ENCODE measurements around the gene MRPL45. TPM values are rescaled to one million over a fixed set of nuclear protein-coding genes. Genes with fewer than 3 reads are reported as not detected.
A peak's percentile ranks its signal among the peaks of the same experiment; 100 is the strongest.

Gene MRPL45
- polyA plus RNA-seq, 1 of the 3 experiments (the other 2 are of a cell fraction): 35.5 TPM

GRCh38 chr17:38341035-38341721 is 44.2 kb downstream of the MRPL45 start:
- DNase-seq: peak; percentile 84
- no peak overlapping the region for H3K9ac ChIP-seq
- TF ChIP-seq RAD21 (IDR thresholded peaks at IDR 0.05; ENCODE audit: low read length) (no peak), NFIC (IDR thresholded peaks at IDR 0.05; ENCODE audit: borderline replicate concordance) (peak; percentile 50; the same call in 1 of the 2 replicates), TEAD4 (IDR thresholded peaks at IDR 0.05; ENCODE audit: borderline replicate concordance, insufficient read depth) (no peak), EP300 (IDR thresholded peaks at IDR 0.05; ENCODE audit: borderline replicate concordance in 1 of 2, low read depth in 1 of 2, low read length in 1 of 2) (no peak)
- no peak overlapping the region for H3K4me2 ChIP-seq
- CTCF ChIA-PET: interaction anchor here (0.6 to 24.7 kb wide), 5 partner anchors 7 to 311 kb away, joined by 3 to 423 read pairs (median 303); partner anchors contain the start of genes GPR179 and SOCS7
- POLR2A ChIA-PET: interaction anchor here (0.6 to 1.7 kb wide), 4 partner anchors 10 to 75 kb away, joined by 3 to 6 read pairs (median 3); partner anchors contain the start of gene SOCS7
- H3F3A ChIP-seq (replicated peaks; ENCODE audit: insufficient read depth): no peaks in the 10 kb centered on the region
- no peaks in the 10 kb centered on the region for H3K79me2 ChIP-seq (ENCODE audit: insufficient read depth)
- H3K36me3 ChIP-seq (replicated peaks in 1 of 2; ENCODE audit: control insufficient read depth in 1 of 2, insufficient read depth in 2 of 2, low read length in 1 of 2): no peaks in the 10 kb centered on the region
- H2AFZ ChIP-seq (ENCODE audit: low read depth): no peak overlapping the region
- H3K9me3 ChIP-seq: no peaks in the 10 kb centered on the region
- peak overlapping the region in 1 of 2 experiments; percentile 47; a peak in 2 of 4 replicates for H3K27ac ChIP-seq (ENCODE audit: low read depth in 2 of 2, low read length in 1 of 2)
- no peaks in the 10 kb centered on the region for H4K20me1 ChIP-seq (ENCODE audit: insufficient read depth)
- H3K4me1 ChIP-seq (ENCODE audit: control insufficient read depth in 1 of 2, insufficient read depth in 2 of 2, low read depth in 1 of 2, low read length in 1 of 2): peaks cover 0 to 11% of the 10 kb centered on the region in 2 experiments; a peak in 1 of 4 replicates
- WGBS (ENCODE audit: low lambda C conversion rate): 76% methylated on average over 5 of the region's 5 CpGs
- H3K4me3 ChIP-seq (ENCODE audit: low read depth in 2 of 2, low read length in 1 of 2): no peak overlapping the region
- no peaks in the 10 kb centered on the region for H3K9me2 ChIP-seq
- H3K27me3 ChIP-seq (ENCODE audit: insufficient read depth): no peaks in the 10 kb centered on the region

GRCh38 chr17:38342886-38343607 is 46.1 kb downstream of the MRPL45 start:
- Histone ChIP-seq H3K36me3 (replicated peaks in 1 of 2; ENCODE audit: control insufficient read depth in 1 of 2, insufficient read depth in 2 of 2, low read length in 1 of 2) (no peaks in the 10 kb centered on the region), H4K20me1 (ENCODE audit: insufficient read depth) (no peaks in the 10 kb centered on the region), H3K9me3 (no peaks in the 10 kb centered on the region), H3F3A (replicated peaks; ENCODE audit: insufficient read depth) (no peaks in the 10 kb centered on the region), H2AFZ (ENCODE audit: low read depth) (no peak overlapping the region), H3K27ac (ENCODE audit: low read depth in 2 of 2, low read length in 1 of 2) (no peak overlapping the region), H3K27me3 (ENCODE audit: insufficient read depth) (no peaks in the 10 kb centered on the region), H3K4me3 (ENCODE audit: low read depth in 2 of 2, low read length in 1 of 2) (no peak overlapping the region), H3K9ac (no peak overlapping the region), H3K9me2 (no peaks in the 10 kb centered on the region), H3K4me2 (no peak overlapping the region), H3K4me1 (ENCODE audit: control insufficient read depth in 1 of 2, insufficient read depth in 2 of 2, low read depth in 1 of 2, low read length in 1 of 2) (peaks cover 0 to 11% of the 10 kb centered on the region in 2 experiments; a peak in 1 of 4 replicates), H3K79me2 (ENCODE audit: insufficient read depth) (no peaks in the 10 kb centered on the region)
- DNase-seq: peak; percentile 15
- 60% methylated on average over 6 of the region's 18 CpGs for WGBS (ENCODE audit: low lambda C conversion rate)
- ChIA-PET POLR2A (no interaction called here), CTCF (interaction anchor here (1.3 to 24.7 kb wide), 3 partner anchors 13 to 73 kb away, joined by 3 to 423 read pairs (median 303); no protein-coding TSS in a partner anchor)
- no peak for TF ChIP-seq USF2 (IDR thresholded peaks at IDR 0.05; ENCODE audit: borderline replicate concordance, low read depth, low read length)
- no peak for TF ChIP-seq FOXM1 (IDR thresholded peaks at IDR 0.05; ENCODE audit: low read depth)
- TF ChIP-seq SMC3 (IDR thresholded peaks at IDR 0.05; ENCODE audit: low read depth, low read length): no peak
- no peak for TF ChIP-seq EZH2phosphoT487 (IDR thresholded peaks at IDR 0.05; ENCODE audit: borderline replicate concordance, low read depth)
- TF ChIP-seq ZBTB33 (IDR thresholded peaks at IDR 0.05; ENCODE audit: borderline replicate concordance, low read depth): no peak
- TF ChIP-seq RXRA (IDR thresholded peaks at IDR 0.05; ENCODE audit: borderline replicate concordance, low read depth): no peak
- TF ChIP-seq CTCF (IDR thresholded peaks at IDR 0.05): no peak
- no peak for TF ChIP-seq TEAD4 (IDR thresholded peaks at IDR 0.05; ENCODE audit: borderline replicate concordance, insufficient read depth)
- TF ChIP-seq FOXJ3 (CRISPR knock-in tag; IDR thresholded peaks at IDR 0.05): no peak
- no peak for TF ChIP-seq IRF3 (IDR thresholded peaks at IDR 0.05; ENCODE audit: low read depth, low read length)
- no peak for TF ChIP-seq PBX3 (IDR thresholded peaks at IDR 0.05)
- no peak for TF ChIP-seq CHD2 (IDR thresholded peaks at IDR 0.05; ENCODE audit: low read length, partially characterized antibody)
- TF ChIP-seq TAF1 (IDR thresholded peaks at IDR 0.05; ENCODE audit: borderline replicate concordance, low read depth, low read length): no peak
- TF ChIP-seq JUND (IDR thresholded peaks at IDR 0.05): no peak
- no peak for TF ChIP-seq ELF1 (IDR thresholded peaks at IDR 0.05)
- no peak for TF ChIP-seq RAD21 (IDR thresholded peaks at IDR 0.05; ENCODE audit: low read length)

Data from SK-N-SH (cell line).